Measurements from ENCODE around the gene ERMP1.

The ERMP1 gene

GRCh38 chr9:5852987-5853386 is 20.1 kb upstream of the ERMP1 start:
- no peak for DNase-seq

- no peak for DNase-seq
Observed at GRCh38 chr9:5851445-5851844, 18.5 kb upstream of the ERMP1 start.

- DNase-seq: no peak
Observed at GRCh38 chr9:5850724-5851122, 17.8 kb upstream of the ERMP1 start.

- no peak for DNase-seq
Observed at GRCh38 chr9:5848372-5848882, 15.5 kb upstream of the ERMP1 start.

GRCh38 chr9:5846501-5846921 is 13.6 kb upstream of the ERMP1 start:
- DNase-seq: no peak

GRCh38 chr9:5846096-5846495 is 13.2 kb upstream of the ERMP1 start:
- DNase-seq: no peak

GRCh38 chr9:5845157-5845531 is 12.2 kb upstream of the ERMP1 start:
- DNase-seq: no peak

- no peak for DNase-seq
Observed at GRCh38 chr9:5843794-5844471, 11.0 kb upstream of the ERMP1 start.

GRCh38 chr9:5842929-5843793 is 10.2 kb upstream of the ERMP1 start:
- no peak for DNase-seq

- DNase-seq: no peak
Observed at GRCh38 chr9:5841771-5842573, 9.1 kb upstream of the ERMP1 start.

GRCh38 chr9:5840788-5841187 is 7.9 kb upstream of the ERMP1 start:
- no peak for DNase-seq

- DNase-seq: no peak
Observed at GRCh38 chr9:5839572-5839902, 6.6 kb upstream of the ERMP1 start.

GRCh38 chr9:5838884-5839571 is 6.1 kb upstream of the ERMP1 start:
- DNase-seq: no peak

GRCh38 chr9:5835808-5836207 is 2.9 kb upstream of the ERMP1 start:
- DNase-seq: no peak

- no peak for DNase-seq
Observed at GRCh38 chr9:5834214-5834613, 1.3 kb upstream of the ERMP1 start.

- no peak for DNase-seq
Observed at GRCh38 chr9:5832071-5832537, 813 bp downstream of the ERMP1 start.

GRCh38 chr9:5825895-5826622 is 6.9 kb downstream of the ERMP1 start:
- no peak for DNase-seq

- DNase-seq: no peak
Observed at GRCh38 chr9:5825223-5825622, 7.7 kb downstream of the ERMP1 start.

- DNase-seq: no peak
Observed at GRCh38 chr9:5820425-5820824, 12.5 kb downstream of the ERMP1 start.

GRCh38 chr9:5819174-5819573 is 13.7 kb downstream of the ERMP1 start:
- DNase-seq: no peak

- no peak for DNase-seq
Observed at GRCh38 chr9:5818424-5819142, 14.3 kb downstream of the ERMP1 start.

Data from NCI-H187 (cell line).